Astrocyte of the spinal cord (primary cell): ENCODE measurements around the gene BCAM.

Experiments
- DNase-seq: peaks from one replicate; pipeline ENCODE4 v3.0.0; 2011; ENCODE audit warnings: low read depth, low spot score
- H3K4me3 ChIP-seq: 2 replicates; pipeline ENCODE4 v1.5.1; 2011; ENCODE audit warnings: low read depth, mild to moderate bottlenecking, low read length, moderate library complexity
- CTCF ChIP-seq: IDR thresholded peaks from 2 replicates; pipeline ENCODE4 v1.5.1; 2012; ENCODE audit warnings: low read depth, mild to moderate bottlenecking, low read length, inconsistent platforms
- in situ Hi-C: cut with HindIII; loops from 2 replicates; pipeline ENCODE4 v1.10.0; 2017; ENCODE audit warnings: low sequenced_read_pairs

The BCAM gene

GRCh38 chr19:44845612-44846454, 36.9 kb downstream of the BCAM start, which contains the start of gene NECTIN2:
TSS of gene NECTIN2 (plus strand) at chr19:44846297. CDS start at chr19:44846526, 229 bp downstream.
- DNase-seq: peak; percentile 99
- in situ Hi-C loops: no loop called here
- peak; percentile 80 for TF ChIP-seq CTCF
- peak within 1 kb of the TSS; percentile 99 for H3K4me3 ChIP-seq

DNA sequence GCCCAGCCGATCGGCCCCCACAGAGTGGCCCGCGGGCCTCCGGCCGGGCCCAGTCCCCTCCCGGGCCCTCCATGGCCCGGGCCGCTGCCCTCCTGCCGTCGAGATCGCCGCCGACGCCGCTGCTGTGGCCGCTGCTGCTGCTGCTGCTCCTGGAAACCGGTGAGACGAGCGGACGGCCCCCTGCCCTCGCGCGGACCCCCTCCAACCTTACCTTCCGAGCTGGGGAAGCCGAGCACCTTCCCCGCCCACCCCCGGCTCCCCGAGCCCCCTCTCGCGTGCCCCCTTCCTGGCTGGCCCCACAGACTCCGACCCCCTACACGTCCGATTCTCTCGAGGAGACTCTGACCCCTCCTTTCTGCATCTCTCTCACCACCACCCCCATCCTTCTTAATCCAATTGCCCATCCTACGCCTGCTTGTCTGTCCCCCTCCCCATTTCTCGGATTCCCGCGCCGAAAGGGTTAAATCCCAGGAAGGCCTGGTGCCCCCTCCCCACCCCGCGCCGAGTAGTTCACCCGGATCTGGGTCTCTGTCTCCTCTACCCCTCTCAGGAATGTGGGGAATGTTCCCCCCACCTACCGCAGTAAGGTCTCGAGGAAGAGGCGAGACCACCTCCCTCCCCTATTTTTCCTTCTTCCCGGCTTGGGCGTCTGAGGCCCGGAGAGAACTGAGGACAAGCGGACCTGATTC, 37.7 kb downstream of the BCAM start:
- H3K4me3 ChIP-seq: peak overlapping the region; percentile 99
- peak; percentile 19 for DNase-seq
- in situ Hi-C loops: no loop called here
- no peak for TF ChIP-seq CTCF

GRCh38 chr19:44847144-44848035, 38.5 kb downstream of the BCAM start:
- TF ChIP-seq CTCF: no peak
- in situ Hi-C loops: no loop called here
- peak; percentile 62 for DNase-seq
- peak overlapping the region; percentile 99 for H3K4me3 ChIP-seq

GRCh38 chr19:44848036-44848811, 39.3 kb downstream of the BCAM start:
- DNase-seq: peak; percentile 57
- no peak for TF ChIP-seq CTCF

GRCh38 chr19:44848812-44849447, 40.0 kb downstream of the BCAM start:
- no peak for TF ChIP-seq CTCF
- DNase-seq: no peak
- in situ Hi-C loops: no loop called here
- peak overlapping the region; percentile 99 for H3K4me3 ChIP-seq

More at GRCh38 chr19:44848036-44848811, 39.3 kb downstream of the BCAM start:
- in situ Hi-C loops: no loop called here
- peak overlapping the region; percentile 99 for H3K4me3 ChIP-seq
